Activated T-helper 9 cell treated with anti-CD3 and anti-CD28 coated beads, Interleukin-2, amount 50 U/mL, for 16 hours (primary cell): ENCODE results near the gene TFAP2A.

Experiments
- DNase-seq: peaks from one replicate; pipeline ENCODE4 v3.0.0-alpha.2; 2020; ENCODE audit warnings: low read depth

TFAP2A gene

DNA sequence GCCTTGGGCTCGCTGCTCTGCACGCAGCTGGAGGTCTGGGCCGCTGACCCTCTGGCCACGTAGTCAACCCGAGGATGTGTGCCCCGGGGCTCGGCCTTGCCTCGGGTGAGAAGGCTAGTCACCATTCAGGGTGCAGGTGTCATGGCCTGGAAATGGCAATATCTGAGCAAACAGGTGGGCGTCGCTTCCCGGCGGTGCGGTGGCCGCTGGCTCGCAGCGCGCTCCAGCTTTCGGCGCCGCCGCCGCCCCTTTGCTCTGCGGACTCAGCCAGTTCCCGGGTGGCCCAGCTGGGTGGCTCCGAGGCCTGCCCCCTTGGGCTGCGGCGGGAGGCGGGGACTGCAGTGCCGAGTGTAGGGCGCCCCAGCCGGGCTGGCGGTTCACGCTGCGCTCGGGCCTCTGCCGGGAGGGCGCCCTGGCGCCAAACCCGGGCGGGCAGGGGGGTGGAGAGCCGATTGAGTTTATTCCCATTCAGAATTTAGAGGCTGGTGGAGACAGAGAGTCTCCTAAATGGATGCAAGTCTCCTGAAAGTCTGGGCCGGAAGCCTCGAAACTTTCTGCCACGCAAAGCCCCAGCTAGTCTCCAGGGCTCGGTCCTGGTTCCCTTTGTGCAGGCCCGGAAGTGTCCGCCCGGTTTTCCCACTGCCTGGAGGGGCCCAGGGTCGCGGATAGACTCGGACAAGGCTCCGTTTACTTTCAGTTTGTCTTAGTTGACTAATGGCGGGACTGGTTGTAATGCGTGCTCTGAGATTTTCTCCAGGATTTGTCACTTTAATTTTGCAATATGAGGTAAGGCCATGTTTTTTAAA is 11.3 kb upstream of the TFAP2A start:
- DNase-seq = no peak

DNA sequence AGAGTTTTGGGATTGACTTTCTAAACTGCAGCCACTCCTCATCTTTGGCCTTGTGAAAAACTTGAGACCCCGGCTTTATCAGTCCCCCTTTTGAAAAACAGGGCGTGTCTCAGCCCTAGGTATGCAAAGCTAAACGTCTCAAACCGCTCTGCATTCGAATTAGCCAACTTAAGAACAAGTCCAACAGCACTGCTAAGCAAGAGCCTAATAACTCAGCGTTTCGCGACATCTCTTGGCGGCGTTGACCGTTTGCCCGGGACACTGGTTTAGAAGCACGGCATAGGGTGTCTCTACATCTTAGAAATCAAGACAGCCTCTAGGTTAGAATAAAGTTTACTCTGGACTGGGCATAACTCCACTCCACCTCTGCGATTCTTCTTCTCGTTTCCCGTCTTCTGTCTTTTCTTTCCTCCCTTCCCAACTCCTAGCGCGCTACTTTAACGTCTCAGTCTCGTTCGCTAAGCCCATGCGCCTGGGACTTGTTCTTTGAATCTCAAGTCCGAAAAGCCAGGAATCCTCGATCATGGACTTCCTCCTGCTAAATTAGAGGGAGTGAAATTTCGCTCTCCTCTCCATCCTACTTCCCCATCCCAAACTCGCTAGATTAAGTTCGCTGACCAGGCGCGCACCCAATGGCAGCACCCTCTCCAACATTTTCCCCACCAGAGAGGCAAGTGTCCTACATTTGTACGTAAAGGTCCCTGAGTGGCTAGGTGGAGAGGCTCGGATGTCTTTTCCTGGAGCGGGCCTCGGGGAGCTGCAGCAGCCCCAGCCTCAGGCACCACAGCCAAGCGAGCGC is 10.5 kb upstream of the TFAP2A start:
- DNase-seq = no peak

- no peak for DNase-seq
Observed at GRCh38 chr6:10424040-10424439, 9.2 kb upstream of the TFAP2A start.

DNA sequence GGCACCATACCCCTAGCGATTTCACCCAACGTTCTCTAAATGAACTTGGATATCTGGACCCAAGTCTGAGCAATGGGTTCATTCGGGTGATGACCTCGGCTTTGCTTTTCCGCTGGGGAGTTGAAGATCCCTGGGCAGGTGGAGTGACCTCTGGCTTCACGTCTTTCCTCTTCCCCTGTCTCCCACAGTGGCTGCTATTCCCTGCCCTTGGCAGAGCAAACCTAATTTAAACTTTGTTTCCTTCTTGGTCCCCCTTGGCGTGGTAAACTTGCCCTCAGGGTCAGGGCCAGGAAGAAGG is 7.8 kb upstream of the TFAP2A start:
- DNase-seq = no peak

DNA sequence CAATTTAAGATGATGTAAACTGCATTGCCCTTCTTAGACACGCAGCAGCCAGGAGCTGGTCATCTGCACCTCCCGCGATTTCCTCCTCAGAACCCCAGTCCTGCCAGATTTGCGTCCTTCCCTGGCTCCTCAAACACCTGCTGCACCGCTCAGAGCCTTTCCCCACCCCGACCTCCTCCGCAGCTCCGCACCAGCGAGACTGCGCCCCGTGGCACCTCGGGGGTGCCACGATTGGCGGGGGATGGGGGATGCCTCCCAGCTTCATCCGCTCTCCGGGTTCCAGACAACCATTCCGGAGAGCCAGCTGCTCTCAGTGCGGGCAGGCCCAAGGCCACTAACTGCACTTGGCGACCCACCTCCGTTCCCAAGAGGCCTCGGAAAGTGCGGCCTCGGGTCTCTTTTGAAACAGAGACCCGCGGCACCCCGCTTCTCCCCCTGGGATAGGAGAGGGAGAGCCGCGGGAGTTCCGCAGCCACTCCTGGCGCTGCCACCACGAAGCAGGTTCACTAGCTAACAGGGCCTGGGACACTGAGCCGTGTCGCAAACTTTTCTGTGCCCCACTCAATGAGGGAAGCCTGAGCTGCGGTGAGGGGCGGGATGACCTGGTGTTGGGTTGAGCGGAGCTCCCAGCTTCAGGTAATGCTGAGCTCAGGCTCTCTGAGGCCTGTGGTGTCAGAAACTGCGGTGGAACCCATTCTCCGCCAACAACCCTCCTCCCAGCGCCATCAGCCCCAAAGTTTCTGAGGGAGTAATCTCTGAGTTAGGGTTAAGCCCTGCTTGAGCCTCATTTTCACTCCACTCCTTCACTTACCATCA is 7.3 kb upstream of the TFAP2A start:
- no peak for DNase-seq

DNA sequence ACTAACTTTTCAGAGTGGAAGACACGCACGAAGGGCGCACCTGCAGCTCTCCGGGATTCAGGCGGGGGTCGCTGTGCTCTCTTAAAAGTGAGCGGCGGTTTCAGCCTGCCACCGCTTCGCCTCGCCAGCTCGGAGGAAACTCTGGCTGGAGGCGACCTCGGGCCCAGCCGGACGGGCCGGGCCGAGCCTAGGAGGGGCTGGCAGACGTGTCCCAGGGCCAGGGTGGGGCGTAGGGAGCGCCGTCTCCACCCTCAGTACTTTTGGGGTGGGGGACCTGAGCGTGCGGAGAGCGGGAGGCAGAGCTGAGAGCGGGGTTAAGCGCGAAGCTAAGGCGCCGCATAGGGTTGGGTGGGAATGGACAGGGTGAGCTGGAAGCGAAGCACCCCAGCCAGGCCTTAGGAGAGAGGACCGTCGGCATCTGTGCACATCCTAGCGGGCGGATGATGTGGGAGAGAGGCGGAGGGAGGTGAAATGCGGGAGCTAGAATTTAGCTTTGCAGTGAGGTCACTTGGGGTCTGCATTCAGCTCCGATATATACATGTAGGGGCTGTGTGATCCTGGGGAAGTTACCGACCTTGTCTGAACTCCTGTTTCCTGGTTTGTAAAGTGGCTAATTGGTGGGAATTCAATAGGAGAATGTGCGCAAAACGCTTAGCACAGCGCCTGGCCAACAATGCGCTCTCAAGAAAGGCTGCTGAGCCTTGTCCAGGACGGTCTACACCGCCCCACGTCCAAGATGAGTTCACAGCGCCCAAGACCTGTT is 6.5 kb upstream of the TFAP2A start:
- no peak for DNase-seq

GRCh38 chr6:10420546-10421157 is 5.8 kb upstream of the TFAP2A start:
- DNase-seq = no peak

DNA sequence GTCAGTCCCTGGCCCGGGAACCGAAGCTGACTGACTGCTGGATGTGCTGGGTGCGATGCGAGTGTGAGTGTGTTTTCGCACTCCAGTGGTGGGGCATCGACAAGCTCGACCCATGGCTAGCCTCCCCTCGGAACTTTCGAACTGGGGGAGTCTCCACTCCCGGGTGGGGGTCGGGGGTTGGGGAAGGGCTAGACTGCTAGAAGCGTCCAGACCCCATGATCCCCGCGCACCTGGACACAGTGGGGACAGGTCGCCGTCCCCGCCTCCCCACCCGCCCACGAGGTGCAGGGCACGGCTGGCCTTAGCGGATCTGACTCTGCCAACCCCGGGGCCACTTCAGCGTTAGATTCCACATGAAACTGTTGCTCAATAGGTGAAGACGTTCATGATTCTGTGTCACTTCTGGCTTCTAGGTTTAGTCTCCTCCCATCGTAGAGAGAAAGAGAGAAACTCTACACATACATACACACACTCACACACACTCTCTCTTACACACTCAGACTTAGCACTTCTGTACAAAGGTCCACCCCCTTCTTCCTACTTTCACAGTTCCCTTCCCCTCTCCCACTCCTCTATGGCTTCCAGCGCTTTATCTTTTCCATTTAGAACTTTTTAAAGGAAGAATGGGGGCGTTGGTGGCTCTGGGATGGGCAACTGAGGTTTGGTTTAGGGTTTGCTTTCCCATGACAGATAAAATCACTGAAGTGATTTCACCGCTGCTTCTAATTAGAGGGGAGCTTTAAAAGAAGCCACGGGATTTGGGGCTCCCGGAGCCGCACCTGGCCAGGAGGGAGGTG is 5.1 kb upstream of the TFAP2A start:
- DNase-seq = no peak

- no peak for DNase-seq
Observed at GRCh38 chr6:10418862-10419748, 4.2 kb upstream of the TFAP2A start.

- DNase-seq = no peak
Observed at GRCh38 chr6:10418361-10418861, 3.5 kb upstream of the TFAP2A start.

DNA sequence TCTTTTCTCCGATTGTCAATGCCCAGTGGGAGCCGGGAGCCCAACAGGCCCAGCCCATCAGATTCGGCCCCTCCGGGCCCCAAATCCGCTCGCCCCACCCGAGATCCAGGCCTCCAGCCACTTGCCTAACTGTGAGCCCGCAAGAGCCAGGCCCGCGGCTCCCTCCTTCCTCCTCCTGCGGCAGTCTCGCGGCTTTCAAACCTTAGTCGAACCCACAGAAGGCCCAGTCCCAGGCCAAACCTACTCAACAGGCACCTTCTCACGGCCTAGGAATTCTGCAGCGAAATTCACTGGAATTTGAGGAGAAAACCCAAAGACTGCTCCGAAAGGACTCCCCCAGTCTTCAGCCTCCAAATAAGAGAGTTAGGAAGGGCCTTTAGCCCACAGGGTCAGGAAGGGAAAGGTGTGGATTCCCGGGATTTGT is 2.8 kb upstream of the TFAP2A start:
- no peak for DNase-seq

DNA sequence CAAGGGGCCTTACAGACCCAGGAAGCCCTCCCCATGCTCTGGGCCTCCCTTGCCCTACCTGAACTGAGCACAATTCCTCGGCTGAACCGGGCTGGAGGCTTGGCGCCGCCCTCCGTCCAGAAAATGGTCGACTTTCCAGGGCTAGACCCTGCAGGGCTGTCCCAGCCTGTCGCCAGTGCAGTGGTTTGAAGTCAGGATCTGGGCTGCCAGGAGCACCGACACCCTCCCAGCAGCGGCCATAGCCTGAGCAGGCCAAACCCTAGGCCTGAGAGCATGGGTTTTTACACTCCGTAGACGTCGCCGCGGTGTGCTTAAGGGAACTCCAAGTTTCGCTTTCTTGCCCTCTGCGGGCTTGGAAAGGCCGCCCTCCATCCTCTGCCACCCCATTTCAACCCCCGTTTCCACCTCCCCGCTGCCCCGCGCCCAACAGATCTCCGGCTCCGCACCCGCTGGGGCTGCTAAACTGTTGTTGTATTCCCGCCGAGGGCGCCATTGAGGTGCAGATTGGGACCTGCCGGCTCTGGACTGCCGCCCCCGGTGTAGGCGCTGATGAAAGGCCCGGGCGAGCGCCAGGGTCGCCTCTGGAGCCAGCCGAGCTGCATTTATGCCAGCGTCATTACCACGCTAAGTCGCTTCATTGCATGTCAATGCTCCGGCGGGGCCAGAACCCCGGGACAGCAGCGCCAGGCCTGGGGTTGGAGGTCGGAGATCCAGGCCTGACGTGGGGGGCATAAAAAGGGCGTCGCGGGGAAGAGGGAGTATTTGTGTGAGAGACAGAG is 2.2 kb upstream of the TFAP2A start:
- DNase-seq = no peak

- no peak for DNase-seq
Observed at GRCh38 chr6:10416516-10416862, 1.6 kb upstream of the TFAP2A start.

DNA sequence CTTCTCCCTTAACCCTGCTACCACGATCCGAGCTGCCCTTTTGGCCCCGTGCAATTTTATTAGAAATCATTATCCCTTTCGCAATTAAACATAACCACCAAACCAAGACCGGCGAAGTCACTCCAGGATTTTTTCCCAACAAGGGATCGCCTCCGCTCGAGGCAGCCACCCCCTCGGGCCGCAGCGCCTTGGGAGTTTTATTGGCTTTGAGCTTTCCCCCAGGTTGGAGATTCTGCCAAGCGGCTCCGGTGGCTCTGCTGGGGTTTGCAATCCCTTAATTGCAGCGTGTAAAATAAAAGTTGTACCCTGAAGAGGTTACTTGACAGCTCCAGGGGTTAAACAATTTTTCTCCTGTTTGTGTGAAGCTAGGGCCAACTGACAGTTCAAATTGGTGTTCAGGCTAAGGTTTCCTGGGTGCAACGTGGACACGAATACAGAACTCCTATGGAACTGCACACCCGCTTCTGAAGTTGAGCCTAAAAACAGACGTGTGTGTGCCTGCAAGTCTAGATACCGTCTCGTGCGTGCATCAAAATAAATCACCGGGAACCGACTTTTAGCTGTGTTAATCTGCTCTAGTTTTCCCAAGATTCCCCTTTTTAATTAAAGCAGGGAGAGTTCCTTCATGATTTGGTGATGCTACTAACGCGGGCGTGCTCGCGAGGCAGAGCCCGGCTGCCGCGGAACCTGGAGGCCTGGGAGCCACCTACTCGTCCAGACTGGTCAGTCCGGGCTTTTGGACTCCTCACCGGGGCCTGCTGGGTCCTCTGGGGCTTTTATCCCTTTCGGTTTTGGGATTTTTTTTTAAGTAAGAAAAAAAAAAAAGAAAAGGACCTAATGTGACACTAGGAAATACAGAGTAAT is 975 bp upstream of the TFAP2A start:
- DNase-seq = no peak

DNA sequence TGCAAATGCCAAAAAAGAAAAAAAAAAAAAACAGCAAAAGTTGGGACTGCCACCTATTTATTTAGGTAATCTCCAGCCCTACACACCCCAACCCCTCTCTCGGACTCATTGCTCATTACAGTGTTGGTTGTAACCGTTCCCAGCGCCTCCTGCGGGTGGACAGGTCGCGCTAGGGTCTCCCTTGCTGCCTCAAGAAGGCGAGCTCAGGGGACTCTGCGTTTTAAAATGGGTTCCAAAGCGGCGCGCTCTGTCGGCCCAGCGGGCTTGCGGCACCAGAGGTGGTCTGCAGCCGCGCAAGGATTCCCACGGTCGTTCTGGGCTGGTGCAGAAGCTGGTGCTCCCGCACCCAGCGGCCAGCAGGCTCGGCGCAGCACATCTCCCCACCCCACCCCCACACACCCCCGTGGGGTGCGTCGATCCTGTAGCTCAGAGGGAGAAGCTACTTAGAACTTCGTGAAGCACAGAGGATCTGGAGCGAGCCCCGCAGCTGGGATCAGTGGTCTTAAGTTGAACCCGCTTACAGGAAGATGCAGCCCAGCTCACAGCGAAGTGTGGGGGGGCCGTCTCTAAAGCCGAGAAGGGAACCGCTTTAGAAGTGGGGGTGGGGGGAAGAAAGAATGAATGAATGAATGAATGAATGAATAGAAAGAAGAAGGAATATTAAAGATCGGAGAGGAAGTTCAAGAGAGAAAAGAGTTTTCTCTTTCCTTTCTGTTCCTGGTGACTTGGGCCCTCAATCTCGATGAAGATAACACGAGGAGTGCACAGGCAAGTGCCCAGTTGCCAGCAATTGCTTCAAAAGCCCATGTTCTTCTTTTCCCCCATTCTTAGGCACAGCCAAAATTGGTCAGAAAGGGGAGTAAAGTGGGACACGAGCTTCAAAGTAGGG is 780 bp downstream of the TFAP2A start:
- DNase-seq = no peak

GRCh38 chr6:10413262-10413849 is 1.5 kb downstream of the TFAP2A start:
- no peak for DNase-seq
